Measurements from ENCODE around the gene CAMTA1. TPM values are rescaled to one million over a fixed set of nuclear protein-coding genes. Genes with fewer than 3 reads are reported as not detected.
A peak's percentile ranks its signal among the peaks of the same experiment; 100 is the strongest.

The CAMTA1 gene
- total RNA-seq, 1 experiment from 2014 or later = 118 TPM

DNA sequence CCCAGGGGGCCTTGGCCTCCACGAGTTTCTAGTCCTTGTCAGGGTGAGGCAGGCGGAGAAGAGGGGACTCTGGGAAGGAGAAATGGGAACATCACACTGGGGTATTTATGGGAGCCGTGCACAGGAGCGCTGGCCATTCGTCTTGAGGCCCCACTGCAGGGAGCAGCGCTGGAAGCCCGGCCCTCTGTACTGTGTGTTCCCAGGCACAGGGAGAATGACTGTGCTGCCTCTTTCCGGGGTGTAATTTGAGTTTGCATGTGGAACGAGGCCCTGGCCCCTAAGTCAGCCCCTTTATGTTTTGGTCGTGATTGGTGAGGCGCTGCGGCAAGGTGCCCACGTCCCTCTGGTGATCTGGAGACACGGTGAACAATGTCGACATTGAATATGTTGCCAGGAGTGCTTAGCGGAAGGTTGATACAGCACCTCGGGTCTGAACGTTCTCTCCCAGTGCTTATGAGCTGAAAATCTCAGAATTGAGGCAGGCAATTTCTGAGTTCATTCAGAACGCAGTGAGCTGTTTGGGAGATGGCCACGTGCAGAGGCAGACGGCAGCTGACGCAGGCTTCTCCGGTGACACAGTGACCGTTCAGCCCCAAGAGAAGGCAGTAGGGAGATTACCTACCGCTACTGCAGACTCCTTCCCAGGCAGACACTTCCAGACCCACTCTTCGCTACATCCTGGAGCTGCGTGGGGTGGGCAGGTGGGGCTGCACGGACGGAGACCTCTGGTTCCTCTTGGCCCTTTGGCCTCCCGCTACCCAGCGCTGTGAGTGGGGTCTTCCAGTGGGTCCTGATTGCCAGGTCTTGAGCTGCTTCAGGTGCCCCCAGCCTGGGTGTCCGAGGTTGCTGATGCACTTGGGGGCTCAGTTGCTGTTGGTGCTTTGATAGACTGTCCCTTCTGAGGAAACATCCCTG, 265.8 kb downstream of the CAMTA1 start:
- Histone ChIP-seq H3K9me3 (ENCODE audit: low read length) (no peaks in the 10 kb centered on the region), H3K4me1 (ENCODE audit: low read length) (no peaks in the 10 kb centered on the region), H4K20me1 (ENCODE audit: insufficient read depth, low read depth, low read length) (peaks cover 8% of the 10 kb centered on the region; the same call in 1 of the 2 replicates), H3K4me2 (ENCODE audit: low read depth, low read length, poor library complexity, severe bottlenecking) (no peak overlapping the region), H3K9me2 (replicated peaks; ENCODE audit: insufficient read depth, low read length) (no peaks in the 10 kb centered on the region), H3K79me2 (ENCODE audit: low read length) (no peaks in the 10 kb centered on the region), H3K36me3 (ENCODE audit: insufficient read depth, low read length) (no peaks in the 10 kb centered on the region), H2AFZ (ENCODE audit: low read length) (no peak overlapping the region), H3K27ac (ENCODE audit: low read length) (no peak overlapping the region), H3K4me3 (ENCODE audit: low read length) (no peak overlapping the region), H3K9ac (ENCODE audit: low read length) (no peak overlapping the region), H3K27me3 (ENCODE audit: low read length) (no peaks in the 10 kb centered on the region)
- no peak for DNase-seq

DNA sequence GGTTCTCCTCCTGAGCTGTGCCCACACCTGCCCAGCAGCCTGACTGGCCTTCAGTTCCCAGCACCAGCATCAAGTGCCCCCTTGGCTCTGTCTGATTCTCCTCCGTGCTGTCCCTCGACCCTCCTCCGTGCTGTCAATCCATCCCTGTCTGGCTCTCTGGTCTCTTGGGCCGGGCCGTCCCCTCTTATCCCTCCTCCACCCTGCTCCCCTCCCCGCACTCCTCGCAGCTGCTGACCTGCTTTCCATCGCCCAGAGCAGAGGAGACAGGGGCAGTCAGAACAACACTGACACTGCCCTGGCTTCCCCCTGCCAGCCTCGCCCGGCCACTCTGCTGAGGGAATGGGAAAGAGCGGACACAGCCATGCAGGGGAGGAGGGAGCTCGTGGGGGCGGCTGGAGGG, 267.4 kb downstream of the CAMTA1 start:
- Histone ChIP-seq H3K27ac (ENCODE audit: low read length) (no peak overlapping the region), H3K9ac (ENCODE audit: low read length) (no peak overlapping the region), H3K27me3 (ENCODE audit: low read length) (no peaks in the 10 kb centered on the region), H3K4me2 (ENCODE audit: low read depth, low read length, poor library complexity, severe bottlenecking) (no peak overlapping the region), H3K36me3 (ENCODE audit: insufficient read depth, low read length) (no peaks in the 10 kb centered on the region), H4K20me1 (ENCODE audit: insufficient read depth, low read depth, low read length) (peaks cover 5% of the 10 kb centered on the region; the same call in 1 of the 2 replicates), H3K79me2 (ENCODE audit: low read length) (no peaks in the 10 kb centered on the region), H3K9me3 (ENCODE audit: low read length) (no peaks in the 10 kb centered on the region), H3K4me3 (ENCODE audit: low read length) (no peak overlapping the region), H3K9me2 (replicated peaks; ENCODE audit: insufficient read depth, low read length) (no peaks in the 10 kb centered on the region), H3K4me1 (ENCODE audit: low read length) (no peaks in the 10 kb centered on the region), H2AFZ (ENCODE audit: low read length) (no peak overlapping the region)
- no peak for DNase-seq

DNA sequence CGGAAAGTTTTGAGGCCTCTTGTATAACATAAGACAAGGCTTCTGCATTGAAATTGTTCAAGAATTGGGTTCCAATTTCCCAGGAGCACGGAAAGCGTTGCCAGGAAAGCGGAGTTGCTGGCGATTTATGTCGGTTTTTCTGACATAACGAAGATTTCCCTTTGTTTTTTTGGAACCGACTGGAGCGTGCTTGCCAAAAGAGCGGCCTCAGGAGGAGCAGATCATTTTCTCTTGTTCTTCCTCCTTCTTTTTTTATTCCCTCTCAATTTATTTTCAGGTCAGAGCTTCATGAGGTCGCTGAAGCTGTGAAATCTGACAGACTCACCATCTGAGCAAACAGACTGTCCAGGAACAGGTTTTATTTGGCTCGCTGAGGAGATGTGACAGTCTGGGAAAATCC, 275.5 kb downstream of the CAMTA1 start:
- Histone ChIP-seq H4K20me1 (ENCODE audit: insufficient read depth, low read depth, low read length) (0 out of 2 replicates have a peak, but pooled peaks cover 28% of the 10 kb centered on the region), H2AFZ (ENCODE audit: low read length) (no peak overlapping the region), H3K36me3 (ENCODE audit: insufficient read depth, low read length) (no peaks in the 10 kb centered on the region), H3K4me3 (ENCODE audit: low read length) (no peak overlapping the region), H3K79me2 (ENCODE audit: low read length) (no peaks in the 10 kb centered on the region), H3K27me3 (ENCODE audit: low read length) (no peaks in the 10 kb centered on the region), H3K9me3 (ENCODE audit: low read length) (no peaks in the 10 kb centered on the region), H3K9me2 (replicated peaks; ENCODE audit: insufficient read depth, low read length) (no peaks in the 10 kb centered on the region), H3K9ac (ENCODE audit: low read length) (no peak overlapping the region), H3K4me2 (ENCODE audit: low read depth, low read length, poor library complexity, severe bottlenecking) (peak overlapping the region; percentile 53), H3K27ac (ENCODE audit: low read length) (no peak overlapping the region), H3K4me1 (ENCODE audit: low read length) (peaks cover 17% of the 10 kb centered on the region)
- no peak for DNase-seq

DNA sequence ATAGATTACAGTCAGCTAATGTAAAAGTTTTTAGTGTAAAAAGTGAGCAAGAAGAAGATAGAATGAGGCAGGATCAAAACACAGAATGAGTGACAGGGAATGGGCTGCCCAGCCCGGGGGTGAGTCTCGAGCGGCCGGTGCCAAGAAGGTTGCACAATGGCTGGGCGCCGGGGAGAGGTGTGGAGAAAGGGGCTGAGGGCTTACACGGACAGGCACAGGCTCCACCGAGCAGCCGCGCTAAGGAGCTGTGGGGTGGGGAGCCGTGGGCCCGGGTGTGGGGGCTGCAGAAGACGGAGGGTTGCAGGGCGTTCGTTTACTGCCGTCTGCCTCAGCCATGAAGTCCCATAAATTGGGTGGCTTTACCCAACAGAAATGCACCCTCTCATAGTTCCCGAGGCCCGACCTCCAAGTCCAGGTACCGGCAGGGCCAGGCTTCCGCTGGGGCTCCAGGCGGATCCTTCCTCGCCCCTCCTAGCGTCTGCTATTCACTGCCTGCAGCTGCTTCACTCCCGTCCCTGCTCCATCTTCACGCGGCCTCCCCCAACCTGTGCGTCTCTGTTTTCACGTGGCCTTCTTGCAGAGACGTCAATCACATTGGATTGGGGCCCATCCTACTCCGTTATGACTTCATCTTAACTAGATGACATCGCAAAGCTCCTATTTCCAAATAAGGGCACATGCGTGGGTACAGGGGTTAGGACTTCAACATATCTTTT, 277.2 kb downstream of the CAMTA1 start:
- no peak overlapping the region for H2AFZ ChIP-seq (ENCODE audit: low read length)
- H3K9ac ChIP-seq (ENCODE audit: low read length) = no peak overlapping the region
- no peaks in the 10 kb centered on the region for H3K79me2 ChIP-seq (ENCODE audit: low read length)
- H3K4me3 ChIP-seq (ENCODE audit: low read length) = no peak overlapping the region
- no peak overlapping the region for H3K27ac ChIP-seq (ENCODE audit: low read length)
- H3K9me2 ChIP-seq (replicated peaks; ENCODE audit: insufficient read depth, low read length) = no peaks in the 10 kb centered on the region
- no peaks in the 10 kb centered on the region for H3K36me3 ChIP-seq (ENCODE audit: insufficient read depth, low read length)
- H3K27me3 ChIP-seq (ENCODE audit: low read length) = no peaks in the 10 kb centered on the region
- peaks cover 17% of the 10 kb centered on the region for H3K4me1 ChIP-seq (ENCODE audit: low read length)
- H3K4me2 ChIP-seq (ENCODE audit: low read depth, low read length, poor library complexity, severe bottlenecking) = no peak overlapping the region
- no peak for DNase-seq
- H4K20me1 ChIP-seq (ENCODE audit: insufficient read depth, low read depth, low read length) = peaks cover 28% of the 10 kb centered on the region; the same call in 1 of the 2 replicates
- no peaks in the 10 kb centered on the region for H3K9me3 ChIP-seq (ENCODE audit: low read length)

DNA sequence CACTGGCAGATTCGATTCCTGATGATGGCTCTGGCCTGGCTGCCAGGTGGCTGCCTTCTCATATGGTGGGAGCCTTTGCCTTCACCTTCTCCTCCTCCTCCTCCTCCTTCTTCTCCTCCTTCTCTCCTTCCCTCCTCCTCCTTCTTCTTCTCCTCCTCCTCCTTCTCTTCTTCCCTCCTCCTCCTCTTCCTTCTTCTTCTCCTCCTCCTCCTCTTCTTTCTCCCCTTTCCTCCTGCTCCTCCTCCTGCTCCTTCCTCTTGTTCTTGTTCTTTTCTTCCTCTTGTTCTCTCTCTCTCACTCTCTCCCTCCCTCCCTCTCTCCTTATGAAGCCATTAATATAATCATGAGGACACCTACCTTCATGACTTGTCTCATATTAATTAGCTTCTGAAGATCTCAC, 278.7 kb downstream of the CAMTA1 start:
- Histone ChIP-seq H3K27me3 (ENCODE audit: low read length) (no peaks in the 10 kb centered on the region), H3K9ac (ENCODE audit: low read length) (no peak overlapping the region), H3K36me3 (ENCODE audit: insufficient read depth, low read length) (no peaks in the 10 kb centered on the region), H3K27ac (ENCODE audit: low read length) (no peak overlapping the region), H3K4me1 (ENCODE audit: low read length) (peaks cover 17% of the 10 kb centered on the region), H3K9me3 (ENCODE audit: low read length) (no peaks in the 10 kb centered on the region), H2AFZ (ENCODE audit: low read length) (no peak overlapping the region), H3K79me2 (ENCODE audit: low read length) (no peaks in the 10 kb centered on the region), H3K9me2 (replicated peaks; ENCODE audit: insufficient read depth, low read length) (no peaks in the 10 kb centered on the region), H3K4me3 (ENCODE audit: low read length) (no peak overlapping the region), H3K4me2 (ENCODE audit: low read depth, low read length, poor library complexity, severe bottlenecking) (no peak overlapping the region), H4K20me1 (ENCODE audit: insufficient read depth, low read depth, low read length) (peaks cover 25% of the 10 kb centered on the region; the same call in 1 of the 2 replicates)
- DNase-seq = no peak

DNA sequence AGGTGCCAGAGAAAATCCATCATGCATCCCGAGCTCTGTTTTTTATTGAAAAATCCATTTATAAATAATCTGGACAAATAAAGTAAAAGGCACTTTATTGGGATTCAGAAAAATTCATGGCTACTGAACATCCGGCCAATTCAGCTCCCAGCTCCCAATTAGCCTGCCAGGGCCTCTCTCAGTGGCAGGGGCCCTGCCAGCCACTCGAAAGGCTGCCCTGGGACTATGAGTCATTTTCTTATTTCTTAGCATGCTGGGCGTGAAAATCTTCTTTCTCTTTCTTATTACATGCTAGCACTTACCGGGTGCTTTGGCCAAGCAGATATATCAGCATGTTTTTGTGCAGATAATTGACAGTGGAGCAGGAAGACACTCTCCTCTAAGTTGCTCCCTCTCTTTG, 283.3 kb downstream of the CAMTA1 start:
- no peak overlapping the region for H3K27ac ChIP-seq (ENCODE audit: low read length)
- no peaks in the 10 kb centered on the region for H3K9me2 ChIP-seq (replicated peaks; ENCODE audit: insufficient read depth, low read length)
- no peak overlapping the region for H3K4me3 ChIP-seq (ENCODE audit: low read length)
- no peak for DNase-seq
- H3K9me3 ChIP-seq (ENCODE audit: low read length) = no peaks in the 10 kb centered on the region
- peaks cover 18% of the 10 kb centered on the region; the same call in 1 of the 2 replicates for H4K20me1 ChIP-seq (ENCODE audit: insufficient read depth, low read depth, low read length)
- no peaks in the 10 kb centered on the region for H3K36me3 ChIP-seq (ENCODE audit: insufficient read depth, low read length)
- H2AFZ ChIP-seq (ENCODE audit: low read length) = no peak overlapping the region
- no peak overlapping the region for H3K4me2 ChIP-seq (ENCODE audit: low read depth, low read length, poor library complexity, severe bottlenecking)
- no peaks in the 10 kb centered on the region for H3K27me3 ChIP-seq (ENCODE audit: low read length)
- H3K9ac ChIP-seq (ENCODE audit: low read length) = no peak overlapping the region
- H3K79me2 ChIP-seq (ENCODE audit: low read length) = no peaks in the 10 kb centered on the region
- peaks cover 14% of the 10 kb centered on the region for H3K4me1 ChIP-seq (ENCODE audit: low read length)

DNA sequence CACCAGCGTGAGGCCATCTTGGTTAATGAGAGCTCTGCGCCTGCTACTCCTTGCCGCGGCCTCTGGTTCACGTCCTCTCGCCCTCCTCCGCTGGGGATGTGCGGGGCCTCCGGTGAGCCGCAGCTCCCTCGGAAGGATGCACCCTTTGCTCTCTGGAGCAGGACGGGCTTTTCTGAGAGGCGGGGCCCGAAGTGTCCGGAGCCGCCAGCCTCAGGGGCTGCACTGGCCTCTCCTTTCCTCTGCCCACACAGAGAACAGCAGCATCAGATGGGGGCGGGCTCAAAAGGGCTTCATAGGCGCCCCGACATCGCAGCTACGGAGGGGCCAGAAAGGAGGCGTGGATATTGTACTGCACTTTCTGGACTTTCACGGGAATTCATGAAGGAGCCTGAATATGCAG, 284.7 kb downstream of the CAMTA1 start:
- H3K27ac ChIP-seq (ENCODE audit: low read length) = no peak overlapping the region
- H2AFZ ChIP-seq (ENCODE audit: low read length) = no peak overlapping the region
- DNase-seq = no peak
- H3K9ac ChIP-seq (ENCODE audit: low read length) = no peak overlapping the region
- H3K79me2 ChIP-seq (ENCODE audit: low read length) = no peaks in the 10 kb centered on the region
- peaks cover 11% of the 10 kb centered on the region; the same call in 1 of the 2 replicates for H4K20me1 ChIP-seq (ENCODE audit: insufficient read depth, low read depth, low read length)
- H3K9me3 ChIP-seq (ENCODE audit: low read length) = no peaks in the 10 kb centered on the region
- peak overlapping the region; percentile 40 for H3K4me2 ChIP-seq (ENCODE audit: low read depth, low read length, poor library complexity, severe bottlenecking)
- H3K27me3 ChIP-seq (ENCODE audit: low read length) = no peaks in the 10 kb centered on the region
- H3K4me1 ChIP-seq (ENCODE audit: low read length) = peaks cover 14% of the 10 kb centered on the region
- H3K9me2 ChIP-seq (replicated peaks; ENCODE audit: insufficient read depth, low read length) = no peaks in the 10 kb centered on the region
- no peaks in the 10 kb centered on the region for H3K36me3 ChIP-seq (ENCODE audit: insufficient read depth, low read length)
- H3K4me3 ChIP-seq (ENCODE audit: low read length) = no peak overlapping the region

DNA sequence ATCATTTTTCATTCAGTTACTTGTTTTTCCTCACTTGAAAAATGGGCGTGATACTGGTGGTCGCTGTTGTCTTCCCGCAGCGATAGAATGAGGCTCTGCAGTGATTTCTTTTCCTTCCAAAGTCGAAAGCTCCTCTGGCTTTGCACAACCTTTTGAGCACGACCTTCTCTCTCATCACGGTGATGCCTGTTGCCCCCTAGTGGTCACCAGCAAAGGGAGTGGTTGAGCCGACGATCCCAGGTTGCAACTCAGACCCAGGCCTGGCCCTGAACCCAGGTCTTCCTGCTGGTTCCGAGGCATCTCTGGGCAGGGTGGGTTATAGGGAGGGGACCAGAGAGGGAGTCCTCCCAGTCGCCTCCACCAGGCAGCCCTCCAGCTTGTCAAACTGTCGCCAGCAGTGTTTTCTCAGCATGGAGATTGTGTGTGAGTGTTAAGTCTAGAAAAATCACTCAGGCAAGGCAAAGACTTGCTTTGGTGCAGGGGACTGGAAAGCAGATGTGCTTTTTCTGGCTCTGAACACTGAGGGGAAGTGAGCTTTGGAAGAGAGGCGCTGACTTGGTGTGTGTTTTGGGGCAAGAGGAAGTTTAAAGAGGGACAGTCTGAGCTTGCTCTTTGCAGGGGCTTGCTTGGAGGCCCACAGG, 285.3 kb downstream of the CAMTA1 start:
- H3K4me3 ChIP-seq (ENCODE audit: low read length) = no peak overlapping the region
- peak overlapping the region; percentile 40 for H3K4me2 ChIP-seq (ENCODE audit: low read depth, low read length, poor library complexity, severe bottlenecking)
- no peak overlapping the region for H3K27ac ChIP-seq (ENCODE audit: low read length)
- H3K9me3 ChIP-seq (ENCODE audit: low read length) = no peaks in the 10 kb centered on the region
- no peaks in the 10 kb centered on the region for H3K79me2 ChIP-seq (ENCODE audit: low read length)
- no peaks in the 10 kb centered on the region for H3K9me2 ChIP-seq (replicated peaks; ENCODE audit: insufficient read depth, low read length)
- no peak overlapping the region for H2AFZ ChIP-seq (ENCODE audit: low read length)
- 0 out of 2 replicates have a peak overlapping the region, but pooled peaks have one; percentile 20 for H3K9ac ChIP-seq (ENCODE audit: low read length)
- no peaks in the 10 kb centered on the region for H3K36me3 ChIP-seq (ENCODE audit: insufficient read depth, low read length)
- peaks cover 5% of the 10 kb centered on the region; the same call in 1 of the 2 replicates for H4K20me1 ChIP-seq (ENCODE audit: insufficient read depth, low read depth, low read length)
- peaks cover 14% of the 10 kb centered on the region for H3K4me1 ChIP-seq (ENCODE audit: low read length)
- peak; percentile 88 for DNase-seq
- no peaks in the 10 kb centered on the region for H3K27me3 ChIP-seq (ENCODE audit: low read length)
